K562 (cell line): ENCODE measurements around the gene H3-3A. TPM values are rescaled to one million over a fixed set of nuclear protein-coding genes. Genes with fewer than 3 reads are reported as not detected.

Experiments
- ATAC-seq: fragments of 200-7000 bp; cut with Tn5 transposase; 3 replicates; pipeline ENCODE4 v1.9.1; 2020; ENCODE audit warnings: moderate library complexity
- BruUV-seq: library from RNA; stranded (reverse); fragments of 400-500 nt; replicated peaks from 2 replicates; lab custom pipeline; 2021; lab: Mats Ljungman, UMichigan
- CTCF ChIA-PET: fragments of 300-600 bp; formaldehyde crosslinking; extraction: SDS; loops from one replicate; lab custom pipeline; 2021; ENCODE audit warnings: low intra/inter-chr PET ratio; lab: Yijun Ruan, JAX
- POLR2A ChIA-PET: fragments of 300-600, 350-650 bp; sonication (Branson Sonifier 250); formaldehyde crosslinking; extraction: SDS; loops from one replicate; lab custom pipeline; 2021; ENCODE audit warnings: antibody characterized with exemption, inconsistent platforms; lab: Yijun Ruan, JAX
- DNase-seq, 4 experiments: peaks; one replicate each; pipeline versions ENCODE4 v3.0.0 to v3.0.0-alpha.2; 2011 to 2018; ENCODE audit warnings: low spot score in 3 of 4, mixed read lengths in 3 of 4; ENCODE audit errors: extremely low read depth in 1 of 4
- FAIRE-seq: peaks from 2 replicates; lab custom pipeline; 2011; peaks lifted over from hg19 to GRCh38; lab: Jason Lieb, UNC
- H2AFZ ChIP-seq: 2 replicates; pipeline ENCODE4 v1.6.0; 2011; ENCODE audit warnings: low read depth, low read length, control low read depth, inconsistent platforms
- H3K27ac ChIP-seq: fragments of 200-600 bp; 3 replicates; pipeline ENCODE4 v1.8.0; 2011; ENCODE audit warnings: low read depth, mild to moderate bottlenecking, control low read depth, inconsistent platforms, low read length, moderate library complexity, mixed read lengths; ENCODE audit errors: extremely low read depth
- H3K27me3 ChIP-seq, 2 experiments: fragments of 300-600 bp in 1 of 2; 2 replicates in 1 of 2; 3 replicates in 1 of 2; pipeline versions ENCODE4 v1.6.0 to v1.8.0; 2011; ENCODE audit warnings: inconsistent platforms in 2 of 2, low read length in 2 of 2, mild to moderate bottlenecking in 1 of 2, mixed read lengths in 1 of 2, moderate library complexity in 1 of 2; ENCODE audit not compliant: control insufficient read depth in 2 of 2, insufficient read depth in 2 of 2
- H3K36me3 ChIP-seq: fragments of 300-600 bp; 3 replicates; pipeline ENCODE4 v1.8.0; 2011; ENCODE audit warnings: mild to moderate bottlenecking, low read length, inconsistent platforms; ENCODE audit not compliant: control insufficient read depth, insufficient read depth
- H3K4me1 ChIP-seq, 2 experiments: fragments of 200-600 bp in 1 of 2; replicated peaks in 1 of 2; 2 replicates in 1 of 2; 3 replicates in 1 of 2; pipeline versions ENCODE4 v1.5.1 to v1.8.0; 2011; ENCODE audit warnings: inconsistent platforms in 2 of 2, low read length in 2 of 2, mild to moderate bottlenecking in 1 of 2, mixed read lengths in 1 of 2, moderate library complexity in 1 of 2; ENCODE audit not compliant: control insufficient read depth in 2 of 2, insufficient read depth in 2 of 2
- H3K4me2 ChIP-seq: 2 replicates; pipeline ENCODE4 v1.6.1; 2011; ENCODE audit warnings: low read length, control low read depth, inconsistent platforms, mixed read lengths; ENCODE audit not compliant: insufficient read depth
- H3K4me3 ChIP-seq: fragments of 200-600 bp; sonication (generic), shearing (Covaris generic); 2 replicates; pipeline ENCODE4 v1.5.1; 2016; ENCODE audit warnings: control low read depth, inconsistent platforms
- H3K79me2 ChIP-seq: fragments of 200-600 bp; 3 replicates; pipeline ENCODE4 v1.8.0; 2011; ENCODE audit warnings: low read length, inconsistent platforms; ENCODE audit not compliant: control insufficient read depth, insufficient read depth
- H3K9ac ChIP-seq, 2 experiments: 2 replicates each; pipeline versions ENCODE4 v1.6.0 to v1.6.1; 2011; ENCODE audit warnings: low read depth in 2 of 2, low read length in 2 of 2, control low read depth in 1 of 2, inconsistent platforms in 1 of 2, mild to moderate bottlenecking in 1 of 2, mixed read lengths in 1 of 2; ENCODE audit not compliant: insufficient read depth in 1 of 2
- H3K9me1 ChIP-seq: one replicate; pipeline ENCODE4 v1.6.0; 2011; ENCODE audit warnings: inconsistent platforms, mild to moderate bottlenecking, low read length, moderate library complexity; ENCODE audit not compliant: control insufficient read depth, insufficient read depth
- H3K9me3 ChIP-seq: replicated peaks from 2 replicates; pipeline ENCODE4 v1.5.1; 2011; ENCODE audit warnings: low read depth, low read length, inconsistent platforms; ENCODE audit not compliant: control insufficient read depth, insufficient read depth
- H4K20me1 ChIP-seq: replicated peaks from 2 replicates; pipeline ENCODE4 v1.6.1; 2011; ENCODE audit warnings: low read length, inconsistent platforms, mixed read lengths; ENCODE audit not compliant: control insufficient read depth, insufficient read depth
- DMBX1 ChIP-seq: fragments of 250-450 bp; sonication (Bioruptor Pico); IDR thresholded peaks from 2 replicates; pipeline ENCODE4 v1.8.0; 2022; ENCODE audit warnings: inconsistent platforms, mild to moderate bottlenecking, moderate library complexity, borderline replicate concordance
- ETV5 ChIP-seq: sonication (generic); formaldehyde crosslinking; IDR thresholded peaks from 2 replicates; pipeline ENCODE4 v1.4.0; 2020; ENCODE audit warnings: low read depth, mild to moderate bottlenecking, missing genetic modification reagents
- HNRNPK ChIP-seq: fragments of 200-400 bp; formaldehyde crosslinking; IDR thresholded peaks from one replicate; pipeline ENCODE4 v1.6.1; 2018; ENCODE audit warnings: mild to moderate bottlenecking, low read depth, low read length; ENCODE audit not compliant: poor library complexity, severe bottlenecking
- ID3 ChIP-seq, 2 experiments: fragments of 250-450 bp in 1 of 2; fragments of 450-650 bp in 1 of 2; sonication (Bioruptor Pico) in 1 of 2; IDR thresholded peaks; 2 replicates each; pipeline versions ENCODE4 v1.6.1 to v1.8.0; 2016 to 2021; ENCODE audit warnings: mild to moderate bottlenecking in 2 of 2, moderate library complexity in 2 of 2, missing compliant biosample characterization in 1 of 2, missing genetic modification characterization in 1 of 2
- MAFG ChIP-seq: fragments of 450-650 bp; conservative IDR thresholded peaks from 2 replicates; pipeline ENCODE4 v1.6.1; 2016; ENCODE audit warnings: missing genetic modification characterization, missing compliant biosample characterization
- NCOA6 ChIP-seq: fragments of 450-650 bp; IDR thresholded peaks from 2 replicates; pipeline ENCODE4 v1.6.1; 2017; ENCODE audit warnings: mild to moderate bottlenecking
- PHB2 ChIP-seq: fragments of 450-650 bp; IDR thresholded peaks from 2 replicates; pipeline ENCODE4 v1.6.1; 2017; ENCODE audit warnings: low read depth
- PHF8 ChIP-seq: fragments of 200-600 bp; sonication (generic); IDR thresholded peaks from 2 replicates; pipeline ENCODE4 v1.6.1; 2012; ENCODE audit warnings: mixed run types, mild to moderate bottlenecking, inconsistent platforms, low read length, moderate library complexity, borderline replicate concordance
- SFPQ ChIP-seq: fragments of 200-400 bp; formaldehyde crosslinking; IDR thresholded peaks from 2 replicates; pipeline ENCODE4 v1.6.1; 2017; ENCODE audit warnings: mild to moderate bottlenecking, low read depth, low read length, moderate library complexity
- ZKSCAN8 ChIP-seq: fragments of 200-800 bp; sonication (Bioruptor generic); IDR thresholded peaks from 2 replicates; pipeline ENCODE4 v1.6.1; 2016; ENCODE audit warnings: missing genetic modification characterization, missing compliant biosample characterization
- ZNF217 ChIP-seq: sonication (generic); formaldehyde crosslinking; IDR thresholded peaks from 2 replicates; pipeline ENCODE4 v1.8.0; 2022; ENCODE audit warnings: mild to moderate bottlenecking, missing genetic modification reagents
- ZNF232 ChIP-seq: sonication (generic); formaldehyde crosslinking; IDR thresholded peaks from 2 replicates; pipeline ENCODE4 v1.8.0; 2022; ENCODE audit warnings: mild to moderate bottlenecking, missing genetic modification reagents
- ZNF384 ChIP-seq: IDR thresholded peaks from 2 replicates; pipeline ENCODE4 v1.6.1; 2012; ENCODE audit warnings: low read depth, low read length, improper control_type of control experiment
- ZNF76 ChIP-seq: fragments of 250-450 bp; sonication (Bioruptor Pico); IDR thresholded peaks from 2 replicates; pipeline ENCODE4 v1.4.0; 2020; ENCODE audit warnings: mild to moderate bottlenecking, moderate library complexity, borderline replicate concordance
- ZNF79 ChIP-seq: fragments of 250-450 bp; sonication (Bioruptor Pico); IDR thresholded peaks from 2 replicates; pipeline ENCODE4 v1.4.0; 2020; ENCODE audit warnings: low read depth, mild to moderate bottlenecking, moderate library complexity
- WGBS: fragments of 100-300 bp; shearing (Covaris generic); methylation state at CpG from one replicate; pipeline ENCODE4 v1.1.6; 2016; ENCODE audit warnings: low coverage, mixed read lengths; ENCODE audit not compliant: insufficient coverage; ENCODE audit errors: missing lambda C conversion rate; 5-methylcytosine and 5-hydroxymethylcytosine counted together
- in situ Hi-C: fragments of 300-500 bp; cut with MboI; formaldehyde crosslinking; loops from 4 replicates; pipeline ENCODE4 v1.15.0; 2018; ENCODE audit warnings: inconsistent platforms, mixed read lengths
- intact Hi-C: fragments of 100-400 bp; cut with micrococcal nuclease; formaldehyde crosslinking; loops from 2 replicates; pipeline ENCODE4 v1.14.2; 2022
- polyA plus RNA-seq, 8 experiments: library from polyadenylated mRNA; depleted of rRNA in 4 of 8; stranded (reverse) in 5 of 8; unstranded in 3 of 8; fragments of >200 nt; fragmentation: Nextera tagmentation in 2 of 8; fragmentation: Illumina TruSeq in 1 of 8; extraction: Ambion mirVana in 2 of 8; extraction: Trizol in 1 of 8; gene quantifications; 2 replicates each; pipeline versions ENCODE4 v1.2.1 to v1.2.3, GENCODE V29; 2011 to 2014; ENCODE audit warnings: inconsistent platforms in 1 of 8, missing spikeins in 1 of 8
- total RNA-seq, 7 experiments: library from RNA; depleted of rRNA in 6 of 7; stranded (reverse); fragments of >200 nt in 6 of 7; fragmentation: Illumina TruSeq in 2 of 7; extraction: Trizol in 2 of 7; gene quantifications; 2 replicates each; pipeline versions ENCODE4 v1.2.1 to v1.2.3, GENCODE V29; 2011 to 2021; ENCODE audit warnings: low replicate concordance in 1 of 7

The H3-3A gene
- total and polyA plus RNA-seq, 9 of the 15 experiments (the other 6 are each of a cell fraction or from before 2014, with no cell fraction given) = 426 to 1,083 (median 591) TPM

GRCh38 chr1:226033991-226034390 lies 28.5 kb upstream of the H3-3A start:
- POLR2A ChIA-PET = interaction anchor here (0.9 to 1.8 kb wide), 6 partner anchors 10 to 148 kb away, joined by 3 to 9 read pairs (median 5); partner anchors contain the start of genes H3-3A and SDE2
- CTCF ChIA-PET = no interaction called here

DNA sequence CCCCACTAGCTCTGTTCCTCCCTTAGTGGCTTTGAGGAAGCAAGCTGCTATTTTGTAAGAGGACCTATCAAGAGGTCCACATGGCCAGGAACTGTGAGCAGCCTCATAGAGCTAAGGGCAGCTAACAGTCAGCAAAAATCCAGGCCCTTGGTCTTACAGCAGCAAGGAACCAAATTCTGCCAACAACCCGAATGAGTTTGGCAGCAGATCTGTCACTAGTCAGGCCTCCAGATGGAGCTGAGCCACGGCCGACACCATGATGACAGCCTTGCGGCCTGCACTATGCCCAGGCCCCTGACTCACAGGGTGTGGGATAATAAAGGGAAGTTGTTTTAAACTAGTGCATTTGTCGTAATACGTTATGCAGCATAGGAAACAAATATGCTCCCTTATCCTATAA lies 28.0 kb upstream of the H3-3A start:
- no peak overlapping the region for H3K4me3 ChIP-seq
- ATAC-seq (peak; percentile 71), FAIRE-seq (no peak), DNase-seq (peak in 2 of 4 experiments; percentile 45 to 55)
- no peaks in the 10 kb centered on the region for H3K9me1 ChIP-seq
- no peaks in the 10 kb centered on the region for H3K27me3 ChIP-seq
- no peaks in the 10 kb centered on the region for H3K9me3 ChIP-seq
- 44% methylated on average over 6 of the region's 6 CpGs for WGBS
- no peaks in the 10 kb centered on the region for H3K36me3 ChIP-seq
- no TSS peak for BruUV-seq
- H3K27ac ChIP-seq = peak overlapping the region; percentile 55; the same call in 2 of the 3 replicates
- intact Hi-C loops = loop anchor here (5.0 kb wide), 1 partner anchor 37 kb away; the partner anchor contains the start of gene SDE2
- peak overlapping the region in 1 of 2 experiments; percentile 82; a peak in 2 of 4 replicates for H3K9ac ChIP-seq
- no peaks in the 10 kb centered on the region for H4K20me1 ChIP-seq
- no peaks in the 10 kb centered on the region for H3K79me2 ChIP-seq
- H3K4me1 ChIP-seq = peaks cover 4 to 13% of the 10 kb centered on the region in 2 experiments
- in situ Hi-C loops = no loop called here
- ChIA-PET CTCF (no interaction called here), POLR2A (interaction anchor here (0.8 to 1.8 kb wide), 6 partner anchors 10 to 35 kb away, joined by 3 to 9 read pairs (median 5); partner anchors contain the start of genes H3-3A and SDE2)
- peak overlapping the region; percentile 96 for H2AFZ ChIP-seq
- peak overlapping the region; percentile 34; the same call in 1 of the 2 replicates for H3K4me2 ChIP-seq
- no peak for TF ChIP-seq PHB2
- TF ChIP-seq ZNF217 (CRISPR knock-in tag) = no peak
- TF ChIP-seq HNRNPK = no peak
- TF ChIP-seq ID3 (CRISPR knock-in tag; IDR thresholded peaks at IDR 0.05) = no peak
- no peak for TF ChIP-seq ID3 (tag; IDR thresholded peaks at IDR 0.05)
- peak; percentile 26; the same call in 1 of the 2 replicates for TF ChIP-seq PHF8
- TF ChIP-seq DMBX1 (CRISPR knock-in tag) = no peak
- no peak for TF ChIP-seq SFPQ
- TF ChIP-seq NCOA6 = no peak
- TF ChIP-seq ETV5 (CRISPR knock-in tag) = no peak
- no peak for TF ChIP-seq ZNF232 (CRISPR knock-in tag)
- 0 out of 2 replicates have a peak, but pooled peaks have one; percentile 8 for TF ChIP-seq MAFG

More at GRCh38 chr1:226033991-226034390, 28.5 kb upstream of the H3-3A start:
- intact Hi-C loops = loop anchor here (5.0 kb wide), 1 partner anchor 37 kb away; the partner anchor contains the start of gene SDE2
- peak overlapping the region; percentile 96 for H2AFZ ChIP-seq
- H3K4me2 ChIP-seq = no peak overlapping the region
- no peaks in the 10 kb centered on the region for H3K27me3 ChIP-seq
- DNase-seq = no peak
- no peak for FAIRE-seq
- in situ Hi-C loops = no loop called here
- BruUV-seq = no TSS peak
- H3K4me1 ChIP-seq = peaks cover 4 to 18% of the 10 kb centered on the region in 2 experiments
- no peak; the same call in 1 of the 3 replicates for ATAC-seq
- H3K9me1 ChIP-seq = no peaks in the 10 kb centered on the region
- no peak overlapping the region; the same call in 2 of the 3 replicates for H3K27ac ChIP-seq
- no peaks in the 10 kb centered on the region for H3K9me3 ChIP-seq
- no peaks in the 10 kb centered on the region for H4K20me1 ChIP-seq
- TF ChIP-seq ZNF384 (peak; percentile 16; the same call in 1 of the 2 replicates), ZNF79 (CRISPR knock-in tag) (no peak), ZNF76 (CRISPR knock-in tag) (no peak), ZKSCAN8 (no peak)
- TF ChIP-seq, all 486 proteins: peak for 1
- no peaks in the 10 kb centered on the region for H3K79me2 ChIP-seq
- H3K4me3 ChIP-seq = no peak overlapping the region
- H3K9ac ChIP-seq = no peak overlapping the region; a peak in 1 of 4 replicates
- no peaks in the 10 kb centered on the region for H3K36me3 ChIP-seq
